NCI-H2081 (cell line): ENCODE data around the gene GALNT2.
A peak's percentile ranks its signal among the peaks of the same experiment; 100 is the strongest.

Source experiments
- DNase-seq, 2 experiments: peaks; one replicate each; lab custom pipeline; 2025; lab: John Stamatoyannopoulos, UW

Gene GALNT2

DNA sequence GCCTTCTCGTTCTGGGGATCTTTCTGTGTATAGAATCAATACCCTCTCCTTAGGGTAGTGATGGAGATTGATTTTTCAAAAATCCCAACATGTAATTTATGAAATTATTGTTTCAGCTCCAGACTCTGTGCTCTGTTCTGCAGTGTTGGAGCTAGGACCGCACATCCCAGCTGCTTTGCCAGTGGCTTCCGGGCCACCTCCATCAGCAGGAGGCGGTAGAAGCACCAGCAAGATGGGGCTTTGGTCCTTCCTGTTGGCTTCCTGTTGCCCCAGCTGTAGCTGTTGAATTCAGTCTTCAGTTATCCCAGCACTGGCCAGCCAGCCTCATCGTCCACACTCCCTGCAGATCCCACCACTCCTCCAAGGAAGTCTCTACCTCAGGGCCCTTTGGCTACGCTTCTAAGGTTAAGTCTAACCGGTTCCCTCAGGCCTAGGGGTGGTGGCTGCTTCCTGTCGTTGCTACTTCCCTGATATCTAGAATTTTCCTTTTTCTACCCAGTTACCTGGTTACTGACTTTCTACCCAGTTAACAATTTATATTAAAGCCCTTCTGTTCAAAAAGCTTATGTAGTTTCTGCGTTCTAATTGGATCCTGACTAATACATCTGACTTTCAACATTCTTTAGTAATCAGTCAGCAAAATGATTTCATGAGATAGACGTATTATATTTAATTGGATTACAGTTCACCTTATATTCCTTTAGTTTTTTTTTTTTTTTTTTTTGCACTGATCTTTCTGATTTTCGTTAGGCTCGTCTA is 24.6 kb downstream of the GALNT2 start:
- DNase-seq, result no peak

DNA sequence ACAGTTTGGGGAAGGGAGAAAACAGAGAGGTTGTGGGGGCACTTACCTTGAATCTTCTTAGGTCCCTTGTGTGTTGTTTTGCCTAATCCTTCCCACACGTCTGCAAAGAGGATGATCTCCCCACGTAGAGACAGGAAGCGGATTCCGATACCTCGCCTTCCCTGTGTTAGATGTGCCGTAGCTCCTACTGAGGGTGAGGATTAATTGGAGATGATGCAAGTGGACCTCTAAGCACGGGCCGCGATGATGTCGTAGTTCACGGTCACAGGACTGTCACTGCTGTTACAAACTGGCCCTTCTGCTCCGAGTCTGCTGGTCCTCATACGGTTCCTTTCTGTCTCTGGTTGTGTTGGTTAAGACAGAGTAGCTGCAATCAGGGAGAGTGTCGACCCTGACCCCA is 27.7 kb downstream of the GALNT2 start:
- DNase-seq, result no peak

- no peak for DNase-seq
Measured at GRCh38 chr1:230095938-230096337, 28.9 kb downstream of the GALNT2 start.

GRCh38 chr1:230097370-230097769 is 30.3 kb downstream of the GALNT2 start:
- DNase-seq, result no peak

GRCh38 chr1:230098723-230099122 is 31.7 kb downstream of the GALNT2 start:
- DNase-seq, result no peak

DNA sequence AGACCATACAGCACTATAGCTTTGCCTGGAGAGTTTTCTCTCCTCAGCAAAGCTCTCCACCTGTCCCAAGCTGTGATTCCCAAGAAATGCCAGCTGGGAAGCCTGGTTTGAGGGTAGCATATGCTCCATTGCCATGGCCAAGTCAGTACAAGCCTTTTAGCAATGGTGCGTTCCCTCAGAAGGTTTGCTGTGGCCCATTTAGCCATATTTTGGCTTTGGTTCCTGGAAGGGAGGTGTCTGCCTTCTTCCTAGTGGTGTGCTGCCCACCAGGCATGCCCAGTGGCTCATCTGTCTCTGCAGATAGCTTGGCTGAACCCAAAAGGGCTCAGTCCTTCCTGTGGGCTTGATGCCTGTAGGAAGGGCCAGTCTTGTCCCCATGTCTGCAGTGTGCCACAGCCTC is 32.4 kb downstream of the GALNT2 start:
- DNase-seq, result no peak

DNA sequence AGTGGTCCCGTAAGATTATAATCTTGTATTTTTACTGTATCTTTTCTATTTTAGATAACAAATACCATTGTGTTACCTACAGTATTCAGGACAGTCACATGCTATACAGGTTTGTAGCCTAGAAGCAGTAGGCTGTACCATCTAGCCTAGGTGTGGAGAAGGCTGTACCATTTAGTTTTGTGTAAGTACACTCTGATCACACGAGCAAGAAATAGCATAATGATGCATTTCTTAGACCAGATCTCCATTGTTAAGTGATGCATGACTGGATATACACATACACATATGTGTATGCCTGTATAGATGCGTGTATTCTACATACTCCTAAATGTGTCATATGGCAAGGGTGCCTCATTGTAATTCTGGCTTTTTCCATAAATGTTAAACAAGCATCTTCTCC is 33.9 kb downstream of the GALNT2 start:
- no peak for DNase-seq

DNA sequence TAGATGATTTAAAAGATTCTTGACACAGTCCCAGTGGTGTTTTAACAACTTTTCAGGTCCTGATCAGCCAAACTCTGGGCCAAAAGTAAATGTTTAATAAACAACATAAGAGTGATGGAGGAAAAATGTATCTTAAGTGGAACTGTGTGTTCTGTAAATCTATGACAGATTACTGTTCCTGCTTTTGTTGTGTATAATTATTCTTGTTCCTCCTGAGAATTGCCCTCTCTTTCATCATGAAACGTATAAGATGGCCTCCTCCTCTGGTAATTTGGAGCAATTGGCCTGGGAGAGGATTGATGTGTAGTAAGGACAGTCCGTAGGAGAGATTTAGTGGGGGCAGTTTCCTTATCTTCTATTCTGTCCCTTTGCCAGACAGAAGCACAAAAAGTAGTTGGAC is 34.5 kb downstream of the GALNT2 start:
- DNase-seq, result no peak

DNA sequence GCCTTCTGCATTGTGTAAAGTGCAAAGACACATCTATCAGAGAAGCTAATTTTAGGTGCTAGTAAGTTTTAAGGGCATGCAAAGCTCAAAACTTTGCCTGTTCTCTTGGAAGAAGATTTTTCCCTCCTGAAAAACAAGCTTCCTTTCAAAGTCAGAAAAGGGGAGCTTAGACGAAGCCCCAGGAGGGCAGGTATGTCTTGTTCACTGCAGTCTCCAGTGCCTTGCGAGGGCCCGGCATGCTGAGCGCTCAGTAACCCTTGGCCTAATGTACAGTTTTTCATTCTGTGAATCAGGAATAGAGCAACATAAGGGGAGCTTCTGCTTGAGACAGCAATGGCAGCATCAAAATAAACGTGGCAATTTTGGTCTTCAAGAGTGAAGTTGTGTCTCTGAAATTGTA is 35.0 kb downstream of the GALNT2 start:
- no peak for DNase-seq

- DNase-seq, result no peak
Measured at GRCh38 chr1:230102472-230102871, 35.4 kb downstream of the GALNT2 start.

DNA sequence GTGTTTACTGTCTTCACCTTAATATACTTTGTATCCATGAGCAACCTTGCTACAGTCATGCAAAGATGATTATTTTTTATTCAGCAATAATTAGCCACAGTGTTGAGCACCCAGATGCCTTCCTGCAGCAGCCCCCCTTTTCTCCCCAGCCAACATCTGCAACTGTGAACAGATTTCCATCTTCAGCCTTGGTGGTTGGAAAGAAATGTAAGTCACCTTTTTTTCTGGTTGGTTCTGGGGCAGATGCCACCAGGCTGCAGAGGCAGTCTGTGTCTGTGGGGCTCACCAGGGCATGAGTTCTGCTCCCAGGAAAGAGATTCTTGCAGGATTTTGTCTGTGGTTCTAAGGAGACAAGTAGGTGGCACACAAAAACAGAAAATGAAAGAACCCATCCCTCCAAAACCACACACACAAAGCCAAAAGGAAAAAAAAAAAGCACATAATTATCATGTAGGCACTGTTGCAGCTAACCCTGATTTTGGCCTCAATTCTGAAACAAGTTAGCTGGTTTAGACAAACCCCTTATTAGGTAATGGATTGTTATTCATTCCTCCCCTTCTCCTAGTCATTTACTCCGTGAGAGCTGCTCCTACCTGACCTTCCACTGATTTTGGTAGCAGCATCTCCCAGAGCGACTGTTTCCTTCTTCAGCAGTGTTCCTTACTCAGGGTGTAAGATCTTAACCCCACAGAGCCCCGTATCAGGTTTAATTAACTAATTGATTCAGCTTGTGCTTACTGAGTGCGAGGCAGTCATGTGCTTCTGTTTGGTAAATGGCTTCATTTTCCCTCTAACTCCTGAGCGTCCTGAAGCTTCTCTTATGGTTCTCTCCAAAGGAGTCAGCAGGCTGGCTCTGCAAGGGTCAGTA is 36.5 kb downstream of the GALNT2 start:
- DNase-seq, result no peak

- DNase-seq, result peak; percentile 83 to 96
Measured at GRCh38 chr1:230104395-230105244, 37.6 kb downstream of the GALNT2 start.

DNA sequence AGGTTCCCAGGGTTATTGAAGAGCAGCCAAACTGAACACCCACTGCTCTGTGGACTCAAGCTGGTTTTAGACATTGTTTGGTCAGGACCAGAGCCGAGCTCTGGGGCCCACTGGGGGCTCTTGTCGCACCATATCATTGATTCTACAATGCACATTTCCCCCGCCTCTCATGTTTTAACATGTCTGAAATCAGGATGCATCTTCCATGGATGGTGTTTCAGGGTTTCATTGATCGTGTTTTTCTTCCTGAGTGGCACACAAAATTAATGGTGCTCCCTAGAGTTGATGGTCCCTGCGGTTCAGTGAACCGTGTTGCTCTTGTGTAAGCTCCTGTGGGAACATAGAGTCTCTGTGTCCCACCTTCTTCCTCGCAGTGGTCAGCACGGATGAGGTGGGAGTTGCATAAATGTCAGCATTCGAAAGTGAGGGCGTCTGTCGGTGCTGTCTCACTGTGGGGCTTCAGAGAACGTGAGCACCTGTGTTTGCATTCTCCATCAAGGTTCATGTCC is 38.3 kb downstream of the GALNT2 start:
- no peak for DNase-seq

DNA sequence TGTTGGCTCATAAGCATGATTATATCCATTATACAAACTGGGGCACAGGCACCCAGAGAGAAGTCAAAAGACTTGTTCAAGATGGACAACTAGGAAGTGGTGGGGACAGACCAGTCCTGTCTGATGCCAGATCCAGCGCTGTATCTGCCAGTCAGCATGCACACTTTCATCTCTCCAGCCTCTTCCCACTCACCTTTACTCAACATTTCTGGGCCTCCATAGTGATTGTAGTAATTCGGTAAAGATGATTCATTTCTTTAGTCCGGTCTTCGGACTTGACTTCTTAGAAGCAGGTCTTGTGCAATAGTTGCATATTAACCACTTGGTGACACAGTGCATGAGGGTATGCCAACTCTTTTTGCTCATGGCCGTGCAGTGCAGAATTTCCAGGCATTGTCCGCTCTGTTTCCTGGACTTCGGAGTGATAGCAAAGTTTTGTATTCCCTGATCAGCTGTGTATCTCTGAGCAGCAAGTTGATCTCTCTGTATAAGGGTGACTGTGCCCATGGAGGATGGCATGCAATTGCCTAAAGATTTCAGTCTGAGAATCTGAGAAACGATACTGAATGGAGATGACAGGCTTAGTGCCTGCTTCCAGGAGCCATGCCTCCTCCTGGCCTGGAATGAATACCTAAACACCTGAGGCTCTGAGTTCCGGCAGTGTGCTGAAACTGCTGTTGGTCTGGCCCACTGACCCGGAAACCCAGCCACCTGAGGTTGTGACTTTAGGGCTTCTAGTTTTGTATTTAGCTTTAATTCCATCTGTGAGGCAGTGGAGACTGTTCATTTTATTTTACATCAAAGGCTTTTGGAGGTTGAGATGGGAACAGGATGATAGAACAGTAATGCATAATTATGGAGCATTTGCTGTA is 39.0 kb downstream of the GALNT2 start:
- no peak for DNase-seq

DNA sequence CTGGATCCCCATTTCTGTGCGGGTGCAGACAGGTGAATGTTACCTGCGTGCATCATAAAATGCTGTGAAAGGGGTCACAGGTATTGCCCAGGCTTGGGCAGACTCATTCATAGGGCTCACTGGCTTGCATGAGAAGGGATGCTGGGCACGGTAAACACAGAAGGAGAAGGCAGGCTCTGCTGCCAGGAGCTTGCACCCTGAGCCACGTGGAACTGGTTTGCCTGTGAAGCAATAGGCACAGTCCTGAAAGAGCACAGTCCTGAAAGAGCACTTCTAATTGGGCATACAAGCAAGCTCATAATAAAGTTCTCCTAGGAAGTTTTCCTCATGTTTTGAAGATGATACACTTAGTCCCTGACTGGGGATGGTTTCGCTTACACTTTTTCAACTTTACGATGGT is 40.9 kb downstream of the GALNT2 start:
- no peak for DNase-seq

GRCh38 chr1:230108580-230108979 is 41.5 kb downstream of the GALNT2 start:
- DNase-seq, result no peak

DNA sequence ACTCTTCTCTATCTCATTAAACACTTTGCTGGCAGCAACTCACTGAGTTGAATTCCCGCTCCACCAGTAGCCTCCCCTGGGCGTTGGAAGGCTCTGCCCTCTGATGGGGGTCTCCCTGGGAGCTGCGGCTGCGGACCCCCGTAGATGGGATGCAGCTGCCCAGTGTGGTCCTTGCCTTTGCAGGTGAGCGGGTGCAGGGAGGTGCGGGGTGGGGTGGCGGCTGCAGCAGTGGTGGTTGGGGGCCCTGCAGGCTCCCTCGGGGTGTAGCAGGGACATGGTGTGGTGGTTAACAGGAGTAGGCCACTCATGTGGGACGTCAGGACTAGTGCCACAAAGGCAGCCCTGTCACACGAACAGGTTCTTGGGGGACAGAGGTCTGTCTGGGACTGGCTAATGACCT is 42.0 kb downstream of the GALNT2 start:
- DNase-seq, result no peak

DNA sequence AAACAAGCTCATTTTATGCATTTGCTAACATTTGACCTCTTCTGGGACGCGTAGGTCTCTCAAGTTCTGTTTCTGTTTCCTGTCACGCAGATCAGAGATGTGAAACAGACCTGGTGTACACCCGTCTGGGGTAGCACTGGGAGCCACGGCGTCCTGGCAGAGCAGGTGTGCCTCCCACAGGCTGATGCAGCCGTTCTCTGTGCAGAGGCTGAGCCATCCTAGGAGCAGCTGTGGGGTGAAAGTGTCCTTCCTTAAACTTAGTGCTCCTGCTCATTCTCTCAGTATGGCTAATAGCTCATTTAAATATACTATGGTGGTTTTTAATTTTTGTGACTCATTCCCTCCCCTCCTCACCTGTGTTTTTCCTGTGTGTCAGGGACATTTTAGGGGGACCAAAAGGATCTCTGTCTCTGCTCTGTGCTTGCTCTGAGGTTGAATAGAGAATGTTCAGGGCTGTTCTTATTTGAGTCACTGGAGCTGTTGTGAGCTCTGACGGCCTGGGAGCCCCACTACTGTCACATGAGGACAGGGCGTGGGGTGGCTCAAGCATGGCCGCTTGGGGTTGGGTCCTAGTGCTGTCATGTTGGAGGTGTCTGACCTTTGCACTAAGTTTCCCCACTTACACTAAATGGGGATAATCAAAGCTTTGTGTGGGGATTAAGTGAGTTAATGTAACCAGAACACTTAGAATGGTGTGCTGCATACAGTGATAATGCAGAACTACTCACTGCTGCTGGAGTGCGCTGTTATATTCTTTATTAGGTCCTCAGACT is 43.0 kb downstream of the GALNT2 start:
- DNase-seq, result no peak

GRCh38 chr1:230110971-230111370 is 43.9 kb downstream of the GALNT2 start:
- DNase-seq, result no peak

- DNase-seq, result no peak
Measured at GRCh38 chr1:230112131-230112701, 45.2 kb downstream of the GALNT2 start.
